ENCODE results near the gene ESYT3.

ESYT3 gene

DNA sequence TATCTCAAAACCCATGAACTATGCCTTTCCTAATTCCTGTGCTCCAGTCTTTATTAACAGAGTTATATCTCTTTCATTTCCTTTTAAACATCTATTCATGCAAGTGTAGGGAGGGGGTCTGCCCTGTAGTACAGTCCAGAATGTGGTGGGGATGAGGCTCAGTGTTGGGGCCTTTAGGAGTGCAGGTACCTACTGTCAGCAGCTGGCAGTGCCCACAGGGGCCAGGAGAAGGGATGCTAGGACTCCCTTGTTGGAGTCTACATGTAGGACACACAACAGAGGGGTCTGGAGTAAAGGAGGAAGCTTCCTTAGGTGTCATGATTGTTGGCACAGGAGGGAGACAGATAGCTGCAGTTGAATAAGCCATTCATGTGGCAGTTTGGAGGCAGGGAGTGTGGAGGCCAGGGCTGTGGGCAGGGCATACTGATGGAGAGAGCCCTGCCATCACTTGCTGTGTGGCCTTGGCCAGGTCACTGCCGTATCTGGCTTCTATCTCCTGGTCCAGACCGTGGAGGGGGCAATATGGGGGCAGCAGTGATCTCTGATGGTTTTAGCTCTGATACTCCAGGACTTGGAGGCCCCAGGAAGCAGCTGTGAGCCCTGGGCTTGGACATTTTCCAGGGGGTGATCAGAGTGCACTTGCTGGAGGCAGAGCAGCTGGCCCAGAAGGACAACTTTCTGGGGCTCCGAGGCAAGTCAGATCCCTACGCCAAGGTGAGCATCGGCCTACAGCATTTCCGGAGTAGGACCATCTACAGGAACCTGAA lies 29.5 kb downstream of the ESYT3 start:
- H3K36me3 ChIP-seq (ENCODE audit: insufficient read depth, low read length) = no peaks in the 10 kb centered on the region
- H3K4me3 ChIP-seq (ENCODE audit: low read depth, low read length) = no peak overlapping the region
- no peaks in the 10 kb centered on the region for H3K27me3 ChIP-seq (ENCODE audit: insufficient read depth, low read length)
- no peak overlapping the region for H3K27ac ChIP-seq (ENCODE audit: low read depth, low read length)
- H3K79me2 ChIP-seq (ENCODE audit: control insufficient read depth, insufficient read depth, low read length, unreplicated experiment) = no peaks in the 10 kb centered on the region
- H3K4me1 ChIP-seq (ENCODE audit: control insufficient read depth, insufficient read depth, low read length, unreplicated experiment) = peaks cover 2% of the 10 kb centered on the region
- no peak overlapping the region for H2AFZ ChIP-seq (ENCODE audit: low read length, unreplicated experiment)

DNA sequence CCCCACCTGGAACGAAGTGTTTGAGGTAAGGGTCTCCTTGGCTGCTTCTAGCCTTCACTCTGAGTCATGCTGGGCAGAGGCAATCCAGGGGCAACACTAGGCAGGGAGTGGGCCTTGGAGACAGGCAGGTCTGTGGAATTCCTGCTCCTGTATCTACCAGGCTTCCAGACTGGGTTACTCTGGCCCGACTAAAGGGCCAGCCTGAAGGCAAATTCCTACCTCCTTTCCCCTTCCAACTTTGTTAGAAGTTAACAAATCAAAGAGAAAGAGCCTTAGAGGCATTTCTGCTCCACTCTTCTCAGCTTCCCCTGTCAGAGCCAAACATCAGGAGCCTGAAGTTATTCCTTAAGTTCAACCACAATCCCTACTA lies 30.1 kb downstream of the ESYT3 start:
- H3K79me2 ChIP-seq (ENCODE audit: control insufficient read depth, insufficient read depth, low read length, unreplicated experiment) = no peaks in the 10 kb centered on the region
- no peak overlapping the region for H2AFZ ChIP-seq (ENCODE audit: low read length, unreplicated experiment)
- no peaks in the 10 kb centered on the region for H3K36me3 ChIP-seq (ENCODE audit: insufficient read depth, low read length)
- no peak overlapping the region for H3K4me3 ChIP-seq (ENCODE audit: low read depth, low read length)
- no peaks in the 10 kb centered on the region for H3K27me3 ChIP-seq (ENCODE audit: insufficient read depth, low read length)
- no peak overlapping the region for H3K27ac ChIP-seq (ENCODE audit: low read depth, low read length)
- H3K4me1 ChIP-seq (ENCODE audit: control insufficient read depth, insufficient read depth, low read length, unreplicated experiment) = peaks cover 2% of the 10 kb centered on the region

GRCh38 chr3:138465451-138465850 lies 31.0 kb downstream of the ESYT3 start:
- Histone ChIP-seq H3K4me1 (ENCODE audit: control insufficient read depth, insufficient read depth, low read length, unreplicated experiment) (peaks cover 2% of the 10 kb centered on the region), H2AFZ (ENCODE audit: low read length, unreplicated experiment) (no peak overlapping the region), H3K36me3 (ENCODE audit: insufficient read depth, low read length) (no peaks in the 10 kb centered on the region), H3K27ac (ENCODE audit: low read depth, low read length) (no peak overlapping the region), H3K79me2 (ENCODE audit: control insufficient read depth, insufficient read depth, low read length, unreplicated experiment) (no peaks in the 10 kb centered on the region), H3K27me3 (ENCODE audit: insufficient read depth, low read length) (no peaks in the 10 kb centered on the region), H3K4me3 (ENCODE audit: low read depth, low read length) (no peak overlapping the region)

DNA sequence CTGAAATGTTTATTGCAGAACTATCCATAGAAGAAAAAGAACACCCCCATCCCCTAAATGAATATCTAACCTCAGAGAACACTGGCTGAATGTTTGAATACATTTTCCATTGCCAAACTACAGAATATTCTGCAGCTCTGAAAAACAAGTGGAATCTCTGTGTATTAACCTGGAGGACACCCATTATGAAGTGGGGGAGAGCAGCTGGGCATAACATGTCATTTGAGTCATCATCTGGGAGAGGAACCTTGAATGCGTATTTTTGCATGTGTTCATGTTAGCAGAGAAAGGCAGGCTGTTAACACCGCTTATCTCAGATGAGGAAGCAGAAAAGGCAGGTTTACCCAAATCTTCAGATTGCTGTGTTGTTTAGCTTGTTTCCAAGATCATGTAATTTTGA lies 31.5 kb downstream of the ESYT3 start:
- no peak overlapping the region for H3K4me3 ChIP-seq (ENCODE audit: low read depth, low read length)
- H3K27ac ChIP-seq (ENCODE audit: low read depth, low read length) = no peak overlapping the region
- no peaks in the 10 kb centered on the region for H3K36me3 ChIP-seq (ENCODE audit: insufficient read depth, low read length)
- peaks cover 2% of the 10 kb centered on the region for H3K4me1 ChIP-seq (ENCODE audit: control insufficient read depth, insufficient read depth, low read length, unreplicated experiment)
- no peaks in the 10 kb centered on the region for H3K27me3 ChIP-seq (ENCODE audit: insufficient read depth, low read length)
- H3K79me2 ChIP-seq (ENCODE audit: control insufficient read depth, insufficient read depth, low read length, unreplicated experiment) = no peaks in the 10 kb centered on the region
- no peak overlapping the region for H2AFZ ChIP-seq (ENCODE audit: low read length, unreplicated experiment)

- no peaks in the 10 kb centered on the region for H3K4me1 ChIP-seq (ENCODE audit: control insufficient read depth, insufficient read depth, low read length, unreplicated experiment)
- H3K79me2 ChIP-seq (ENCODE audit: control insufficient read depth, insufficient read depth, low read length, unreplicated experiment) = no peaks in the 10 kb centered on the region
Measured at GRCh38 chr3:138467931-138468330, 33.5 kb downstream of the ESYT3 start.

GRCh38 chr3:138468451-138468850 lies 34.0 kb downstream of the ESYT3 start:
- Histone ChIP-seq H3K27me3 (ENCODE audit: insufficient read depth, low read length) (no peaks in the 10 kb centered on the region), H2AFZ (ENCODE audit: low read length, unreplicated experiment) (no peak overlapping the region), H3K4me3 (ENCODE audit: low read depth, low read length) (no peak overlapping the region), H3K36me3 (ENCODE audit: insufficient read depth, low read length) (no peaks in the 10 kb centered on the region), H3K27ac (ENCODE audit: low read depth, low read length) (no peak overlapping the region), H3K4me1 (ENCODE audit: control insufficient read depth, insufficient read depth, low read length, unreplicated experiment) (no peaks in the 10 kb centered on the region), H3K79me2 (ENCODE audit: control insufficient read depth, insufficient read depth, low read length, unreplicated experiment) (no peaks in the 10 kb centered on the region)

More at GRCh38 chr3:138467931-138468330, 33.5 kb downstream of the ESYT3 start:
- Histone ChIP-seq H3K27ac (ENCODE audit: low read depth, low read length) (no peak overlapping the region), H2AFZ (ENCODE audit: low read length, unreplicated experiment) (no peak overlapping the region), H3K27me3 (ENCODE audit: insufficient read depth, low read length) (no peaks in the 10 kb centered on the region), H3K36me3 (ENCODE audit: insufficient read depth, low read length) (no peaks in the 10 kb centered on the region), H3K4me3 (ENCODE audit: low read depth, low read length) (no peak overlapping the region)

GRCh38 chr3:138468886-138469285 lies 34.5 kb downstream of the ESYT3 start:
- H3K27me3 ChIP-seq (ENCODE audit: insufficient read depth, low read length) = no peaks in the 10 kb centered on the region
- H3K36me3 ChIP-seq (ENCODE audit: insufficient read depth, low read length) = no peaks in the 10 kb centered on the region
- no peak overlapping the region for H3K4me3 ChIP-seq (ENCODE audit: low read depth, low read length)
- no peak overlapping the region for H2AFZ ChIP-seq (ENCODE audit: low read length, unreplicated experiment)
- H3K4me1 ChIP-seq (ENCODE audit: control insufficient read depth, insufficient read depth, low read length, unreplicated experiment) = no peaks in the 10 kb centered on the region
- H3K79me2 ChIP-seq (ENCODE audit: control insufficient read depth, insufficient read depth, low read length, unreplicated experiment) = no peaks in the 10 kb centered on the region
- H3K27ac ChIP-seq (ENCODE audit: low read depth, low read length) = no peak overlapping the region

GRCh38 chr3:138469874-138470273 lies 35.5 kb downstream of the ESYT3 start:
- H2AFZ ChIP-seq (ENCODE audit: low read length, unreplicated experiment) = no peak overlapping the region
- H3K4me1 ChIP-seq (ENCODE audit: control insufficient read depth, insufficient read depth, low read length, unreplicated experiment) = no peaks in the 10 kb centered on the region
- H3K4me3 ChIP-seq (ENCODE audit: low read depth, low read length) = no peak overlapping the region
- H3K27me3 ChIP-seq (ENCODE audit: insufficient read depth, low read length) = no peaks in the 10 kb centered on the region
- no peaks in the 10 kb centered on the region for H3K36me3 ChIP-seq (ENCODE audit: insufficient read depth, low read length)
- no peaks in the 10 kb centered on the region for H3K79me2 ChIP-seq (ENCODE audit: control insufficient read depth, insufficient read depth, low read length, unreplicated experiment)
- H3K27ac ChIP-seq (ENCODE audit: low read depth, low read length) = no peak overlapping the region

DNA sequence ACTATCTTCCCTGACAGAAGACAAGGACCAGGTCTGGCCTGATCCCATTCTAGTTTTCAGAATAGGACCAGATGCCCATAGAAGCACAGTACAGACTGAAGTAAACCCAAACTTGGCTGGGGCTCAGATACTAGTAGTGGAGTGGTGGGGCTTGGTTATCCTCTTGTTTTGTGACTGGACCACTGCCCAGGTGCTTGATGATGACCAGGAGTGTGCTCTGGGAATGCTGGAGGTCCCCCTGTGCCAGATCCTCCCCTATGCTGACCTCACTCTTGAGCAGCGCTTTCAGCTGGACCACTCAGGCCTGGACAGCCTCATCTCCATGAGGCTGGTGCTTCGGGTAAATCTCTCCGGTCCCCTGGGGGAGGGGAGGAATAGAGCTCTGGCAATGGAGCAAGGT lies 36.3 kb downstream of the ESYT3 start:
- Histone ChIP-seq H3K27me3 (ENCODE audit: insufficient read depth, low read length) (no peaks in the 10 kb centered on the region), H2AFZ (ENCODE audit: low read length, unreplicated experiment) (no peak overlapping the region), H3K36me3 (ENCODE audit: insufficient read depth, low read length) (no peaks in the 10 kb centered on the region), H3K4me1 (ENCODE audit: control insufficient read depth, insufficient read depth, low read length, unreplicated experiment) (no peaks in the 10 kb centered on the region), H3K27ac (ENCODE audit: low read depth, low read length) (no peak overlapping the region), H3K79me2 (ENCODE audit: control insufficient read depth, insufficient read depth, low read length, unreplicated experiment) (no peaks in the 10 kb centered on the region), H3K4me3 (ENCODE audit: low read depth, low read length) (no peak overlapping the region)

GRCh38 chr3:138471481-138471880 lies 37.1 kb downstream of the ESYT3 start:
- no peak overlapping the region for H3K4me3 ChIP-seq (ENCODE audit: low read depth, low read length)
- H2AFZ ChIP-seq (ENCODE audit: low read length, unreplicated experiment) = no peak overlapping the region
- no peak overlapping the region for H3K27ac ChIP-seq (ENCODE audit: low read depth, low read length)
- no peaks in the 10 kb centered on the region for H3K4me1 ChIP-seq (ENCODE audit: control insufficient read depth, insufficient read depth, low read length, unreplicated experiment)
- H3K79me2 ChIP-seq (ENCODE audit: control insufficient read depth, insufficient read depth, low read length, unreplicated experiment) = no peaks in the 10 kb centered on the region
- H3K27me3 ChIP-seq (ENCODE audit: insufficient read depth, low read length) = no peaks in the 10 kb centered on the region
- H3K36me3 ChIP-seq (ENCODE audit: insufficient read depth, low read length) = no peaks in the 10 kb centered on the region

GRCh38 chr3:138472141-138472825 lies 37.9 kb downstream of the ESYT3 start:
- Histone ChIP-seq H3K27me3 (ENCODE audit: insufficient read depth, low read length) (no peaks in the 10 kb centered on the region), H3K27ac (ENCODE audit: low read depth, low read length) (no peak overlapping the region), H3K79me2 (ENCODE audit: control insufficient read depth, insufficient read depth, low read length, unreplicated experiment) (no peaks in the 10 kb centered on the region), H2AFZ (ENCODE audit: low read length, unreplicated experiment) (no peak overlapping the region), H3K4me3 (ENCODE audit: low read depth, low read length) (no peak overlapping the region), H3K4me1 (ENCODE audit: control insufficient read depth, insufficient read depth, low read length, unreplicated experiment) (no peaks in the 10 kb centered on the region), H3K36me3 (ENCODE audit: insufficient read depth, low read length) (no peaks in the 10 kb centered on the region)
